Mammary epithelial cell (primary cell): Measurements from ENCODE around the gene MTMR12.

Experiments
- CTCF ChIP-seq, 2 donors: IDR thresholded peaks in 1 of 2; conservative IDR thresholded peaks in 1 of 2; 2 replicates each; pipeline ENCODE4 v1.5.1; 2011 to 2012; ENCODE audit warnings: inconsistent platforms in 2 of 2, low read length in 2 of 2, mild to moderate bottlenecking in 2 of 2, control low read depth in 1 of 2, low read depth in 1 of 2; ENCODE audit not compliant: insufficient read depth in 1 of 2; ENCODE audit errors: extremely low read depth in 1 of 2
- EZH2 ChIP-seq: IDR thresholded peaks from 2 replicates; pipeline ENCODE4 v1.6.1; 2012; ENCODE audit warnings: low read length, inconsistent platforms, borderline replicate concordance

GRCh38 chr5:32249668-32250067 lies 63.1 kb downstream of the MTMR12 start:
- TF ChIP-seq CTCF (conservative IDR thresholded peaks at IDR 0.05 in 1 of 2, IDR thresholded peaks at IDR 0.05 in 1 of 2; ENCODE audit: extremely low read depth in 1 of 2, insufficient read depth in 1 of 2, low read depth in 1 of 2, low read length in 2 of 2) = no peak
- no peak for TF ChIP-seq EZH2
